GM19099 (cell line): ENCODE results near the gene FAM98C.

Experiments
- POLR2A ChIP-seq: IDR thresholded peaks from 3 replicates; pipeline ENCODE4 v1.6.1; 2011; ENCODE audit warnings: low read depth; ENCODE audit not compliant: insufficient read length; ENCODE audit errors: extremely low read depth

FAM98C gene

GRCh38 chr19:38429811-38430156, 26.9 kb downstream of the FAM98C start:
- TF ChIP-seq POLR2A: no peak

DNA sequence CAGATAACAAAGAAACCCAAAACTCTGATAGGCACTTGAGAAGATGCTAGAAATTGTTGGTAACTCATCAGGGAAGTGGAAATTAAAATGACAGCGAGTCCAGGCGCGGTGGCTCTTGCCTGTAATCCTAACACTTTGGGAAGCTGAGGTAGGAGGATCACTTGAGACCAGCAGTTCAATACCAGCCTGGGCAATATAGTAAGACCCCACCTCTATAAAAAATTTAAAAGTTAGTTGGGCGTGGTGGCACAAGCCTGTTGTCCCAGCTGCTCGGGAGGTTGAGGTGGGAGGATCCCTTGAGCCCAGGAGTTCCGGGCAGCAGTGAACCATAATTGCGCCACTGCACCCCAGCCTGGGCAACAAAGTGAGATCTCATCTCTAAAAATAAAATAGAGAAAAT, 28.0 kb downstream of the FAM98C start:
- no peak for TF ChIP-seq POLR2A

DNA sequence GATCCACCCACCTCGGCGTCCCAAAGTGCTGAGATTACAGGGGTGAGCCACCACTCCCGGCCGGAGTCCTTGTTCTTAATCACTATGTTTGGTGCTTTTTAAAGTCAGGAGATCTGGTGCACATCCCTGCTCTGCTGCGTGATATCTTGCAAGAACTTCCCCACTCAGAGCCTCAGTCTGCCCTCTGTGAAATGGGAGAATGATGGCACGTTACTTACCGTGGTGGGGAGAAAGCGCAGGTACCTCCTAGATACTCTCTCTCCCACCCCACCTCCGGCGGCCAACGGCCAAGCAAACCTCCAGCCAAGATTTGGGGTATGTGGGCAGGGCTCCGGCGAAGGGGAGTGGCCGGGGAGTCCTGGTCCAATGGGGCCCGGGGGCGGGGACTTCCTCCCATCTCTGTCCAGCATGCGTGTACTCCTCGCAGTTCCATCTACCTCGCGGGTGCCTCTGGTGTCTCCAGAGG, 30.4 kb downstream of the FAM98C start, which contains the start of gene RYR1:
Gene RYR1 (plus strand): TSS at position 424 of the 466 bp plus-strand sequence. CDS start 139 bp downstream, outside the sequence.
- TF ChIP-seq POLR2A: no peak

GRCh38 chr19:38434549-38435051, 31.7 kb downstream of the FAM98C start:
- no peak for TF ChIP-seq POLR2A

DNA sequence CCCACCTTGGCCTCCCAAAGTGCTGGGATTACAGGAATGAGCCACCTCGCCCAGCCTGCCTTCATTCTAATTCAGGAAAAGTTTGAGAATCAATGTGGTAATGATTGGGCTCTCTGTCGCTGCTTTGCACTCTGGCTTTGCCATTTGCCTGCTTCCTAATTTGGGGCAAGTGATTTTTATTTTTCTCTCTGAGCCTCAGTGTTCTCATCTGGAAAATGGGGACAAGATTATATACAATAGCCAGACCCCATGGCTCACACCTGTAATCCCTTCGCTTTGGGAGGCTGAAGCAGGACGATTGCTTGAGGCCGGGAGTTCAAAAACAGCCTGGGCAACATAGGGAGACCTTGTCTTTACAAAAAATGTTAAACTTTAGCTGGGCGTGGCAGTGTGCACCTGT, 34.4 kb downstream of the FAM98C start:
- TF ChIP-seq POLR2A: no peak

- no peak for TF ChIP-seq POLR2A
These were observed 35.0 kb downstream of the FAM98C start for GRCh38 chr19:38437917-38438316.

DNA sequence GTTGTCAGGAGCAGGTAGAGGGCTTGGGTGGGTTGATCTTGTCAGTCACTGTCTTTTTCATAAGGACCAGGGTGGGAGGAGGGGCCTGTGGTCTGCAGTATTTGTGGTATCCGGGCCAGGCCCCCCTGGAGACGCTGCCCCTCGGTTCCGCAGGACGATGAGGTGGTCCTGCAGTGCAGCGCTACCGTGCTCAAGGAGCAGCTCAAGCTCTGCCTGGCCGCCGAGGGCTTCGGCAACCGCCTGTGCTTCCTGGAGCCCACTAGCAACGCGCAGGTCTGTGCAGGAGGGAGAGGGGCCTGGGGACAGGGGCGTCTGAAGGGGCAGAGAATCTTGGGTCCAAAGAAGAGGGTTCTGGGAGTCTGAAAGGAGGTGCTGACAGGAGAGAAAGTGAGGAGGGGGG, 37.7 kb downstream of the FAM98C start:
- TF ChIP-seq POLR2A: no peak

DNA sequence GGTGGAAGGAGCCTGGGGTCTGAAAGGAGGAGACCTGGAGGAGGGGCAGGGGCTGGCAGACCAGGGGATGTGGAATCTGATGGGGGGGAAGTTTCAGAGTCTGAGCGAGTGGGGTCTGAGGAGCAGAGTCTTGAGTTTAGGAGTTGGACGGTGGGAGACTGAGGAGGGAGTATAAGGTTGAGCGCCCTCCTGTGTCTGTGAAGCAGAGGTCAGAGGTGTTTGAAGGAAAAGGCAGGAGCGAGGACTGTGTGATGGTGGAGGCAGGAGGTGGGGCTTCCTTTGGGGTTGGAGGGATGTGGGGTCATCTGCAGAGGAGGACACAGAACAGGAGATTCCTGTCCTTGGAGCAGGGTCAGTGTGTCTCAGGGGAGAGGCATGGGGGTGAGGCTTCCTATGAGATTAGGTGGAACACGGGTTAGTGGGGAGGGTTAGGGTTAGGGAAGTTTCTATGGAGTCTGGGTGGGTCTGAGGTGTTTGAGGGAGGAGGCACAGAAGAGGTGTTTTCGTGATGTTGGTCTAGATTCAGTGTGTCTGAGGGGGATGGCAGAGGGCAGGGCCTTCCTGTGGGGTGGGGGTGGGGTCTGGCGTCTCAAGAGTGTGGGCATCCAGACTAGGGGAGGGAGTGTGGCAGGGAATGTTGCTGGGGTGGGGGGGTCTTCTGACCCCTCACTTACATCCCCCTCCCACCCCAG, 38.9 kb downstream of the FAM98C start:
- TF ChIP-seq POLR2A: no peak

GRCh38 chr19:38442736-38443135, 39.8 kb downstream of the FAM98C start:
- no peak for TF ChIP-seq POLR2A

DNA sequence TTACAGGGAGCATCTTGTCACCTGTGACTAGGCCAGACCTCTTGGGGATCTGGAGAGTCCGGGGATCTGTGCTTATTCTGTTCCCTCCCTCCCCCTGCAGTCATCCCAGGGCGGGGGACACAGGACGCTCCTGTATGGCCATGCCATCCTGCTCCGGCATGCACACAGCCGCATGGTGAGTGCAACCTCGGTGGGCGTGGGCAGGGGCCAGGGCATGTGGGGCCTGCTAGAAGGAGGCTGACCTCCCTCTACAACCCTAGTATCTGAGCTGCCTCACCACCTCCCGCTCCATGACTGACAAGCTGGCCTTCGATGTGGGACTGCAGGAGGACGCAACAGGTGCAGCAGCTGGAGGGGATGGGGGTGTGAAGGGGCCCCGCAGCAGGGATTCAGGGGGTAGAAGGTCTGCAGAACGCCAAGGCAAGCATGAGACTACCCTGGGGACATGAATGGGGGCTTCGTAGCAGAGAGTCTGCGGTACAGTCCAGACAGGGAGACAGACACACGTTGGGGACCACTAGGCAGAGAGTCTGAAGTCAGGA, 40.6 kb downstream of the FAM98C start:
- TF ChIP-seq POLR2A: no peak

DNA sequence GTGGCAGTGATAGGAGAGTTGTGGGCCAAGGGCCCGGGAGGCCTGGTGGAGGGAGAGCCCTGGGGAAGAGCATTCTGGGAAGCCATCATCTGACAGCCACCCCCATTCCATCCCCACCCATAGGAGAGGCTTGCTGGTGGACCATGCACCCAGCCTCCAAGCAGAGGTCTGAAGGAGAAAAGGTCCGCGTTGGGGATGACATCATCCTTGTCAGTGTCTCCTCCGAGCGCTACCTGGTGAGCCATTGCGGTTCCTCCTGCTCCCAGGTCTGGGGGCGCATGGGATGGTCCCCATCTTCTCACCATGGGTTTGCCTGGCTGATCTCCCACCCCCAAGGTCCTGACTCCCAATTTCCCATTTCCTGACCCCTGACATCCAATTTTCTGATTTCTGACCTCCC, 41.1 kb downstream of the FAM98C start:
- no peak for TF ChIP-seq POLR2A

DNA sequence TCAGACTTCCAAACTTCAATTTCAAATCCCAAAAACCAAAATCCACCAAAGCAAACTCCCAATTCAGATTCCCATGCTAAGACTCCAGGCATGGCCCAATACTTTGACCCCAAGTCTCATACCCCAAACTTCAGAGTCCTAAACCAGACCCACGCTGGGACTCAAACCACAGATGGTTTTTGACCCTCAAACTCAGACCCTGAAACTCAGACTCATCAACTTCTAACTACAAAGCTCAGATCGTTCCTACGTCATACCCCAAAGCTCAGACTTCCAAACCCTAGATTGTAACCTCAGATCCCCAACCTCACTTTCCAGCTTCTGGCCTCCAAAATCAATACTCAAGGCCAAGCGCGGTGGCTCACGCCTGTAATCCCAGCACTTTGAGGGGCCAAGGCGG, 42.5 kb downstream of the FAM98C start:
- TF ChIP-seq POLR2A: no peak

GRCh38 chr19:38448225-38448624, 45.3 kb downstream of the FAM98C start:
- TF ChIP-seq POLR2A: no peak

DNA sequence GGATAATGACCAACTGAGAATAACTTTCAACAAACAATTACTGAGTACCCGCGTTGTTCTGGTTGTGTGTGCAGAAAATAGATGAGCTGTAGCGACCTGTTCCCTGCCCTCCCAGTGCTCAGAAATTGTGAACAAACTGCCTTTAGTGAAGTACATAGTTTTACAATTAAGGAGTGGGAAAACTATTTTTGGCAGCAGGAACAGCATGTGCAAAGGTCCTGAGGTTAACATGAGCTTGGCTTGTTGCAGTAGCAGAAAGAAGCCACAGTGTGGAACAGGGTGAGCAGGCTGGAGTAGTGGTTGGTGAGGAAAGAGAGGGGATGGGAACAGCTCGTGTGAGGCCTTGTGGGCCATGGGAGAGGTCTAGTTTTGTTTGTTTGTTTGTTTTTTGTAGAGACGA, 46.6 kb downstream of the FAM98C start:
- no peak for TF ChIP-seq POLR2A

DNA sequence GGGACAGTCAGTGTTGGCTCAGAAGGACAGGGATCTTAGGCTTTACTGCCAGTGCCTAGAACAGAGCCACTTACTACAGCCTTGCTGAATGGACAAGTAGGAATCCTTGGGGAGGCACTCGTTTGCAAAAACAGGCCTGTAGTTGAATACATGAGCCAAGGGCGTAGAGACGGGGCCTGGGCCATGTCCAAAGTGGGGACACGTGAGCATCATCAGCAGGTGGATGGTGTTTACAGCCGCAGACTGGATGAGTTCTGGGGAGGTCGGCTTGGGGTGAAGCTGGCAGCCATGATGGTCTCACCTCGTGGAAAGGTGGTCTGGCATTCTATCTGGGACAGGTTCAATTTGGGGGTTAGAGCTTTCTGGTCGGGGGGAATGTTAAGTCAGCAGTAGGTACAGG, 48.1 kb downstream of the FAM98C start:
- no peak for TF ChIP-seq POLR2A

DNA sequence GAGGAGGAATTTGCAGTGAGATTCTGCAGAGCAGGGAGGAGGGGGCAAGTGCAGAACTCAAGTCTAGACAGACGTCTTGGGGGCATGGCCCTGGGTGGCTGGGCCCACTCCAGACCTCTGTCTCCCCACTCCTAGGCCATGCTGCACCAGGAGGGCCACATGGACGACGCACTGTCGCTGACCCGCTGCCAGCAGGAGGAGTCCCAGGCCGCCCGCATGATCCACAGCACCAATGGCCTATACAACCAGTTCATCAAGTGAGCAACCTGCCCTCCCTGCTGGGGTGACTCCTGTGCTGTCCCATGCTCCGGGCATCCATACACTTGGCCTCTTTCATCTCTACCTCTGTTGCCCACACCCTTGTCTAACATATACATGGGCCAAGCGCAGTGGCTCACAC, 48.7 kb downstream of the FAM98C start:
- no peak for TF ChIP-seq POLR2A
